HL-60 (cell line): ENCODE results near the gene ADGRD2.

Experiments
- DNase-seq, 2 experiments: peaks; one replicate each; pipeline ENCODE4 v3.0.0-alpha.2; 2010 to 2020; ENCODE audit warnings: low read depth in 1 of 2, low spot score in 1 of 2
- H3K27ac ChIP-seq: fragments of 250-450 bp; sonication (Bioruptor Pico); replicated peaks from 2 replicates; pipeline ENCODE4 v1.5.1; 2020; ENCODE audit warnings: mild to moderate bottlenecking, moderate library complexity
- H3K27me3 ChIP-seq: fragments of 250-450 bp; sonication (Bioruptor Pico); 2 replicates; pipeline ENCODE4 v1.5.1; 2021; ENCODE audit warnings: mild to moderate bottlenecking, moderate library complexity; ENCODE audit not compliant: insufficient read depth, poor library complexity, severe bottlenecking
- H3K4me3 ChIP-seq: replicated peaks from 2 replicates; pipeline ENCODE4 v1.5.1; 2011; ENCODE audit warnings: mild to moderate bottlenecking, control low read depth, low read length; ENCODE audit not compliant: insufficient read depth
- GABPA ChIP-seq: IDR thresholded peaks from 2 replicates; pipeline ENCODE4 v1.6.1; 2012; ENCODE audit warnings: low read depth
- POLR2AphosphoS5 ChIP-seq: IDR thresholded peaks from 2 replicates; pipeline ENCODE4 v1.6.1; 2012; ENCODE audit warnings: low read depth
- REST ChIP-seq: IDR thresholded peaks from 2 replicates; pipeline ENCODE4 v1.6.1; 2012; ENCODE audit warnings: low read depth; ENCODE audit not compliant: insufficient replicate concordance
- SPI1 ChIP-seq: IDR thresholded peaks from 2 replicates; pipeline ENCODE4 v1.6.1; 2012; ENCODE audit warnings: low read depth, mild to moderate bottlenecking, borderline replicate concordance
- TF ChIP-seq, protein P1 (sequence below): IDR thresholded peaks from one replicate; pipeline ENCODE4 v1.5.1; 2011; ENCODE audit warnings: low read length, control low read depth, inconsistent platforms; ENCODE audit not compliant: insufficient read depth

ADGRD2 gene

DNA sequence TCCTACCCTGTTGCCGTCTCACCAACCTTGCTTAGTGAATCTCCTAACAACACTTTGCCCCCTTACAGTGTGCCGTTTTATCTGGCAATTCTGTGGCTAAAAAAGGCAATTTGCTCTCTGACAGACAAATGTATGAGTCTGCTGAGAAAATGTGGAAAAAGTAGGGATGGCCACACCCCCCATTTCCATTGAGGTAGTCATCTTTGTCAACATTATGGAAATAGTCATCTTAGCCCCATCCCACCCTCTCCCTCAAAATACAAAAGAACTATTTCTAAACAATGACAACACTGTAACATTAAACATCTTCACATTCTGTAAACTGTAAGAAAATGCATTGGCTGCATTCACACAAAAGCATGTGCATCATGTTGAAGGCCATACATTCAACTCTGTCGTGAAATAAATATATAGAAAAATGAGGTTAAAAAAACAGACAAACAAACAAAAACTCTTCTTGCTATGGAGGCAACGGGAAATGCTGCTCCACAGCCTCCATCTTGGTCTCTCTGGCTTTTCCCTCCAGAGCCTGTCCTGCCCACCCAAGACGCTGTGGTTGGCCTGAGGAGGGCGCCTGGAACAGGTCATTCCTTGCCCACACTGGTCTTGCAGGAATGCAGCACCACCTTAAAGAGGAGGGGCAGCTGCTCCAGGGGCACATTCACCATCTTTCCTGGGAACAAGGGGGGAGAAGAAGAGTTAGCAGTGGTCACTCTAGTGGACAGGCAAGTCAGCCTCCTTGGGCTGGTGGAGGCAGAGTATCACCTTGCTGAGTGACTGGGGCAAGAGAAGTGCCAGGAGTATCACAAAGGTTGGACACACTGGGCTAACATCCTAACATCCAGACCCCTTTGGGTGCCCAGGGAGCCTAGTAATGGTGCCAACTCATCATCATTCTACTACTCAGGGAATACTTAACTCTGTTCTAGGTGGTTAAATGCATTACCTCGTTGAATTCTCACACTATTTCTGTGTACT is 72.2 kb downstream of the ADGRD2 start:
- Histone ChIP-seq H3K27me3 (no peaks in the 10 kb centered on the region), H3K27ac (no peak overlapping the region), H3K4me3 (no peak overlapping the region)
- TF ChIP-seq, protein P1, sequence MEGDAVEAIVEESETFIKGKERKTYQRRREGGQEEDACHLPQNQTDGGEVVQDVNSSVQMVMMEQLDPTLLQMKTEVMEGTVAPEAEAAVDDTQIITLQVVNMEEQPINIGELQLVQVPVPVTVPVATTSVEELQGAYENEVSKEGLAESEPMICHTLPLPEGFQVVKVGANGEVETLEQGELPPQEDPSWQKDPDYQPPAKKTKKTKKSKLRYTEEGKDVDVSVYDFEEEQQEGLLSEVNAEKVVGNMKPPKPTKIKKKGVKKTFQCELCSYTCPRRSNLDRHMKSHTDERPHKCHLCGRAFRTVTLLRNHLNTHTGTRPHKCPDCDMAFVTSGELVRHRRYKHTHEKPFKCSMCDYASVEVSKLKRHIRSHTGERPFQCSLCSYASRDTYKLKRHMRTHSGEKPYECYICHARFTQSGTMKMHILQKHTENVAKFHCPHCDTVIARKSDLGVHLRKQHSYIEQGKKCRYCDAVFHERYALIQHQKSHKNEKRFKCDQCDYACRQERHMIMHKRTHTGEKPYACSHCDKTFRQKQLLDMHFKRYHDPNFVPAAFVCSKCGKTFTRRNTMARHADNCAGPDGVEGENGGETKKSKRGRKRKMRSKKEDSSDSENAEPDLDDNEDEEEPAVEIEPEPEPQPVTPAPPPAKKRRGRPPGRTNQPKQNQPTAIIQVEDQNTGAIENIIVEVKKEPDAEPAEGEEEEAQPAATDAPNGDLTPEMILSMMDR: no peak
- no peak for TF ChIP-seq GABPA
- no peak for TF ChIP-seq REST
- no peak for TF ChIP-seq SPI1
- no peak for TF ChIP-seq POLR2AphosphoS5
- DNase-seq: no peak

DNA sequence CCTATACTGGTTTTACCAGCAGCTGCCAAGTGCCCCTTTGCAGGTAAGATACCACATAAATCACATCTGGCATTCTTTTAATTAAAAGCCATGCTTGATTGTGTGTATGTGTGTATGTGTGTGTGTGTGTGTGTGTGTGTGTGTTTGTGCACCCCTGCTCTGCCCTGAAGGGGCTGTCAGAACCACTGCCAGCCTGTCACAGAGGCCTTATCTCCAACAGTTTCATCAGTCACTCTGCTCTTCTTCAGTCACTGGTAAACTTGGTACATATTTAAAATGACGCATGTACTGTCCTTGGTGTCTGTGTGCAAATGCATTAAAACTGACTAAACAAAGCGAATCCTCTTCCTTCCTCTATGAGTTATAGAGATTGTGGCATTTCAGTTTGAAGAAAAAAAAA is 75.9 kb downstream of the ADGRD2 start:
- TF ChIP-seq SPI1: no peak
- no peak for TF ChIP-seq POLR2AphosphoS5
- TF ChIP-seq, protein P1: no peak
- TF ChIP-seq REST: no peak
- no peak for TF ChIP-seq GABPA
- H3K4me3 ChIP-seq: no peak overlapping the region
- H3K27me3 ChIP-seq: no peaks in the 10 kb centered on the region
- no peak for DNase-seq
- H3K27ac ChIP-seq: no peak overlapping the region

GRCh38 chr9:124527781-124528180 is 77.5 kb downstream of the ADGRD2 start:
- no peaks in the 10 kb centered on the region for H3K27me3 ChIP-seq
- no peak overlapping the region for H3K27ac ChIP-seq
- no peak overlapping the region for H3K4me3 ChIP-seq
- DNase-seq: no peak
- TF ChIP-seq, protein P1: no peak
- TF ChIP-seq REST (no peak), POLR2AphosphoS5 (no peak), GABPA (no peak), SPI1 (no peak)
